ENCODE results near the gene MCRIP1. TPM values are rescaled to one million over a fixed set of nuclear protein-coding genes. Genes with fewer than 3 reads are reported as not detected.

Gene MCRIP1
- total and polyA plus RNA-seq, 10 of the 15 experiments (the other 5 are each of a cell fraction or from before 2014, with no cell fraction given), result 0.31 to 54.4 (median 30.8) TPM

- TF ChIP-seq BHLHE40 (IDR thresholded peaks at IDR 0.05; ENCODE audit: borderline replicate concordance in 1 of 2, low read depth in 2 of 2, low read length in 1 of 2) (peak; percentile 89 to 97), SMC3 (IDR thresholded peaks at IDR 0.05; ENCODE audit: borderline replicate concordance, low read length) (no peak), HSF1 (IDR thresholded peaks at IDR 0.05; ENCODE audit: low read depth, low read length) (no peak), ZNF622 (IDR thresholded peaks at IDR 0.05) (no peak), MEF2B (IDR thresholded peaks at IDR 0.05; ENCODE audit: partially characterized antibody, poor library complexity, severe bottlenecking) (peak; percentile 93), REST (IDR thresholded peaks at IDR 0.05; ENCODE audit: low read depth, low read length) (no peak), MXI1 (IDR thresholded peaks at IDR 0.05; ENCODE audit: low read depth, low read length) (peak; percentile 79), ZNF24 (IDR thresholded peaks at IDR 0.05) (no peak), RFX5 (IDR thresholded peaks at IDR 0.05; ENCODE audit: low read depth, low read length) (peak; percentile 89), ZSCAN29 (IDR thresholded peaks at IDR 0.05) (no peak), EGR1 (IDR thresholded peaks at IDR 0.05; ENCODE audit: borderline replicate concordance in 1 of 2, low read depth in 2 of 2, low read length in 2 of 2) (peak in 1 of 2 experiments; percentile 47; a peak in 1 of 3 replicates), EP300 (IDR thresholded peaks at IDR 0.05; ENCODE audit: borderline replicate concordance in 1 of 2, control insufficient read depth in 1 of 2, low read depth in 2 of 2, low read length in 2 of 2) (0 out of 4 replicates have a peak, but pooled peaks of 1 of the 2 experiments have one; percentile 42), SRF (IDR thresholded peaks at IDR 0.05; ENCODE audit: low read depth in 2 of 2, low read length in 2 of 2) (no peak), RAD51 (IDR thresholded peaks at IDR 0.05) (no peak), ETV6 (conservative IDR thresholded peaks at IDR 0.05 in 1 of 2, IDR thresholded peaks at IDR 0.05 in 1 of 2; ENCODE audit: borderline replicate concordance in 1 of 2, low read depth in 1 of 2) (no peak), MTA2 (IDR thresholded peaks at IDR 0.05; ENCODE audit: low read depth) (no peak), YY1 (IDR thresholded peaks at IDR 0.05; ENCODE audit: low read depth, low read length) (peak; percentile 88), NRF1 (conservative IDR thresholded peaks at IDR 0.05; ENCODE audit: low read depth, low read length) (peak; percentile 71)
- TF ChIP-seq, protein P1, sequence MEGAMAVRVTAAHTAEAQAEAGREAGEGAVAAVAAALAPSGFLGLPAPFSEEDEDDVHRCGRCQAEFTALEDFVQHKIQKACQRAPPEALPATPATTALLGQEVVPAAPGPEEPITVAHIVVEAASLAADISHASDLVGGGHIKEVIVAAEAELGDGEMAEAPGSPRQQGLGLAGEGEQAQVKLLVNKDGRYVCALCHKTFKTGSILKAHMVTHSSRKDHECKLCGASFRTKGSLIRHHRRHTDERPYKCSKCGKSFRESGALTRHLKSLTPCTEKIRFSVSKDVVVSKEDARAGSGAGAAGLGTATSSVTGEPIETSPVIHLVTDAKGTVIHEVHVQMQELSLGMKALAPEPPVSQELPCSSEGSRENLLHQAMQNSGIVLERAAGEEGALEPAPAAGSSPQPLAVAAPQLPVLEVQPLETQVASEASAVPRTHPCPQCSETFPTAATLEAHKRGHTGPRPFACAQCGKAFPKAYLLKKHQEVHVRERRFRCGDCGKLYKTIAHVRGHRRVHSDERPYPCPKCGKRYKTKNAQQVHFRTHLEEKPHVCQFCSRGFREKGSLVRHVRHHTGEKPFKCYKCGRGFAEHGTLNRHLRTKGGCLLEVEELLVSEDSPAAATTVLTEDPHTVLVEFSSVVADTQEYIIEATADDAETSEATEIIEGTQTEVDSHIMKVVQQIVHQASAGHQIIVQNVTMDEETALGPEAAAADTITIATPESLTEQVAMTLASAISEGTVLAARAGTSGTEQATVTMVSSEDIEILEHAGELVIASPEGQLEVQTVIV (IDR thresholded peaks at IDR 0.05; ENCODE audit: borderline replicate concordance, partially characterized antibody), result peak; percentile 85
- TF ChIP-seq, protein P2, sequence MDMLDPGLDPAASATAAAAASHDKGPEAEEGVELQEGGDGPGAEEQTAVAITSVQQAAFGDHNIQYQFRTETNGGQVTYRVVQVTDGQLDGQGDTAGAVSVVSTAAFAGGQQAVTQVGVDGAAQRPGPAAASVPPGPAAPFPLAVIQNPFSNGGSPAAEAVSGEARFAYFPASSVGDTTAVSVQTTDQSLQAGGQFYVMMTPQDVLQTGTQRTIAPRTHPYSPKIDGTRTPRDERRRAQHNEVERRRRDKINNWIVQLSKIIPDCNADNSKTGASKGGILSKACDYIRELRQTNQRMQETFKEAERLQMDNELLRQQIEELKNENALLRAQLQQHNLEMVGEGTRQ (IDR thresholded peaks at IDR 0.05; ENCODE audit: borderline replicate concordance, low read depth, low read length), result no peak; the same call in 1 of the 2 replicates
Observed at GRCh38 chr17:81860756-81861568, 27.9 kb upstream of the MCRIP1 start (continued).
